ENCODE data around the gene CAMK1G.

The CAMK1G gene

GRCh38 chr1:209619696-209620486 is 36.4 kb downstream of the CAMK1G start:
- DNase-seq (ENCODE audit: low spot score) = no peak

- no peak for DNase-seq (ENCODE audit: low spot score)
Observed at GRCh38 chr1:209620487-209620884, 37.0 kb downstream of the CAMK1G start.

- no peak for DNase-seq (ENCODE audit: low spot score)
Observed at GRCh38 chr1:209621286-209621685, 37.8 kb downstream of the CAMK1G start.

- DNase-seq (ENCODE audit: low spot score) = no peak
Observed at GRCh38 chr1:209621741-209622655, 38.5 kb downstream of the CAMK1G start.

GRCh38 chr1:209622841-209623829 is 39.6 kb downstream of the CAMK1G start:
- no peak for DNase-seq (ENCODE audit: low spot score)

GRCh38 chr1:209624558-209625549 is 41.3 kb downstream of the CAMK1G start:
- no peak for DNase-seq (ENCODE audit: low spot score)

GRCh38 chr1:209625791-209626285 is 42.3 kb downstream of the CAMK1G start:
- no peak for DNase-seq (ENCODE audit: low spot score)

GRCh38 chr1:209626346-209627026 is 43.0 kb downstream of the CAMK1G start:
- DNase-seq (ENCODE audit: low spot score) = no peak

- no peak for DNase-seq (ENCODE audit: low spot score)
Observed at GRCh38 chr1:209627027-209627731, 43.7 kb downstream of the CAMK1G start.

GRCh38 chr1:209627732-209628196 is 44.2 kb downstream of the CAMK1G start:
- DNase-seq (ENCODE audit: low spot score) = peak; percentile 83

GRCh38 chr1:209628618-209629299 is 45.2 kb downstream of the CAMK1G start:
- DNase-seq (ENCODE audit: low spot score) = no peak

GRCh38 chr1:209629621-209630382 is 46.3 kb downstream of the CAMK1G start:
- no peak for DNase-seq (ENCODE audit: low spot score)

- DNase-seq (ENCODE audit: low spot score) = no peak
Observed at GRCh38 chr1:209630383-209631225, 47.1 kb downstream of the CAMK1G start.

GRCh38 chr1:209633335-209633997 is 50.0 kb downstream of the CAMK1G start:
- no peak for DNase-seq (ENCODE audit: low spot score)

- DNase-seq (ENCODE audit: low spot score) = no peak
Observed at GRCh38 chr1:209634005-209634737, 50.7 kb downstream of the CAMK1G start.
